WTC11 (cell line): Measurements from ENCODE around the gene SHROOM3. TPM values are rescaled to one million over a fixed set of nuclear protein-coding genes. Genes with fewer than 3 reads are reported as not detected.

ENCODE experiments used
- ATAC-seq: fragments of 200-7000 bp; cut with Tn5 transposase; 2 replicates; pipeline ENCODE4 v1.10.0; 2021; ENCODE audit warnings: mild to moderate bottlenecking, moderate library complexity
- CTCF ChIA-PET: fragments of 300-600 bp; sonication (Branson Sonifier 250); formaldehyde crosslinking; loops from one replicate; lab custom pipeline; 2021; ENCODE audit warnings: antibody characterized with exemption; lab: Charles Lee
- POLR2A ChIA-PET: fragments of 350-600 bp; sonication (Branson Sonifier 250); formaldehyde crosslinking; loops from one replicate; lab custom pipeline; 2021; ENCODE audit warnings: antibody characterized with exemption; lab: Charles Lee
- DNase-seq: peaks from one replicate; pipeline ENCODE4 v3.0.0; 2021; ENCODE audit warnings: low spot score
- H3K27ac Mint-ChIP-seq: 2 replicates; pipeline ENCODE4 v1.8.0; 2021; ENCODE audit warnings: mixed read lengths
- H3K27me3 Mint-ChIP-seq: 2 replicates; pipeline ENCODE4 v1.8.0; 2021; ENCODE audit warnings: low read depth, mild to moderate bottlenecking, moderate library complexity, mixed read lengths
- H3K36me3 Mint-ChIP-seq: 2 replicates; pipeline ENCODE4 v1.8.0; 2021; ENCODE audit warnings: mixed read lengths
- H3K4me1 Mint-ChIP-seq: 2 replicates; pipeline ENCODE4 v1.8.0; 2022; ENCODE audit warnings: mixed read lengths
- H3K4me3 Mint-ChIP-seq: 2 replicates; pipeline ENCODE4 v1.8.0; 2021; ENCODE audit warnings: mild to moderate bottlenecking, moderate library complexity, mixed read lengths
- H3K9me3 Mint-ChIP-seq: 2 replicates; pipeline ENCODE4 v1.8.0; 2021; ENCODE audit warnings: mixed read lengths
- ATF1 ChIP-seq: sonication (generic); formaldehyde crosslinking; IDR thresholded peaks from 2 replicates; pipeline ENCODE4 v1.8.1; 2023; ENCODE audit warnings: mild to moderate bottlenecking, moderate library complexity, missing genetic modification reagents
- ATF3 ChIP-seq: sonication (generic); formaldehyde crosslinking; conservative IDR thresholded peaks from 2 replicates; pipeline ENCODE4 v1.8.1; 2022; ENCODE audit warnings: mild to moderate bottlenecking, missing genetic modification reagents
- CREB1 ChIP-seq: sonication (generic); formaldehyde crosslinking; IDR thresholded peaks from 2 replicates; pipeline ENCODE4 v1.8.0; 2023; ENCODE audit warnings: mild to moderate bottlenecking, missing genetic modification reagents
- ETV6 ChIP-seq: sonication (generic); formaldehyde crosslinking; IDR thresholded peaks from 2 replicates; pipeline ENCODE4 v1.8.1; 2022; ENCODE audit warnings: mild to moderate bottlenecking, missing genetic modification reagents
- FOXK1 ChIP-seq: sonication (generic); formaldehyde crosslinking; IDR thresholded peaks from 2 replicates; pipeline ENCODE4 v1.8.0; 2022; ENCODE audit warnings: mild to moderate bottlenecking, moderate library complexity, missing genetic modification reagents
- KAT7 ChIP-seq: sonication (generic); formaldehyde crosslinking; IDR thresholded peaks from 2 replicates; pipeline ENCODE4 v1.8.1; 2023; ENCODE audit warnings: missing genetic modification reagents, mild to moderate bottlenecking, borderline replicate concordance
- NR1H2 ChIP-seq: sonication (generic); formaldehyde crosslinking; IDR thresholded peaks from 2 replicates; pipeline ENCODE4 v1.9.0; 2021; ENCODE audit warnings: mild to moderate bottlenecking, moderate library complexity, missing genetic modification reagents
- TP53 ChIP-seq: sonication (generic); formaldehyde crosslinking; IDR thresholded peaks from 2 replicates; pipeline ENCODE4 v1.8.1; 2023; ENCODE audit warnings: mild to moderate bottlenecking, missing genetic modification reagents
- ZMAT4 ChIP-seq: fragments of 250-450 bp; sonication (Bioruptor Pico); IDR thresholded peaks from 2 replicates; pipeline ENCODE4 v1.9.0; 2021; ENCODE audit warnings: mild to moderate bottlenecking
- ZNF232 ChIP-seq: sonication (generic); formaldehyde crosslinking; IDR thresholded peaks from 2 replicates; pipeline ENCODE4 v1.8.0; 2022; ENCODE audit warnings: mild to moderate bottlenecking, missing genetic modification reagents
- ZNF425 ChIP-seq: fragments of 250-450 bp; sonication (Bioruptor Pico); conservative IDR thresholded peaks from 2 replicates; pipeline ENCODE4 v1.9.0; 2021; ENCODE audit warnings: mild to moderate bottlenecking
- total RNA-seq: library from RNA; stranded (reverse); gene quantifications from 3 replicates; pipeline ENCODE4 v1.2.3, GENCODE V29; 2021
- TF ChIP-seq, protein P1 (sequence below): sonication (generic); formaldehyde crosslinking; IDR thresholded peaks from 2 replicates; pipeline ENCODE4 v1.8.0; 2022; ENCODE audit warnings: missing genetic modification reagents
- TF ChIP-seq, protein P2 (sequence below): sonication (generic); formaldehyde crosslinking; conservative IDR thresholded peaks from 2 replicates; pipeline ENCODE4 v1.8.1; 2023; ENCODE audit warnings: mild to moderate bottlenecking, low read depth, missing genetic modification reagents, moderate library complexity
- TF ChIP-seq, protein P3 (sequence below): fragments of 250-450 bp; sonication (Bioruptor Pico); IDR thresholded peaks from 2 replicates; pipeline ENCODE4 v2.1.2; 2022; ENCODE audit warnings: mild to moderate bottlenecking, moderate library complexity
- TF ChIP-seq, protein P4 (sequence below): sonication (generic); formaldehyde crosslinking; IDR thresholded peaks from 2 replicates; pipeline ENCODE4 v1.8.1; 2022; ENCODE audit warnings: missing genetic modification reagents, borderline replicate concordance
- TF ChIP-seq, protein P5 (sequence below): sonication (generic); formaldehyde crosslinking; IDR thresholded peaks from 2 replicates; pipeline ENCODE4 v1.8.1; 2023; ENCODE audit warnings: mild to moderate bottlenecking, moderate library complexity, missing genetic modification reagents

The SHROOM3 gene
- total RNA-seq, 1 experiment from 2014 or later: 71.9 TPM

- TF ChIP-seq, protein P1, sequence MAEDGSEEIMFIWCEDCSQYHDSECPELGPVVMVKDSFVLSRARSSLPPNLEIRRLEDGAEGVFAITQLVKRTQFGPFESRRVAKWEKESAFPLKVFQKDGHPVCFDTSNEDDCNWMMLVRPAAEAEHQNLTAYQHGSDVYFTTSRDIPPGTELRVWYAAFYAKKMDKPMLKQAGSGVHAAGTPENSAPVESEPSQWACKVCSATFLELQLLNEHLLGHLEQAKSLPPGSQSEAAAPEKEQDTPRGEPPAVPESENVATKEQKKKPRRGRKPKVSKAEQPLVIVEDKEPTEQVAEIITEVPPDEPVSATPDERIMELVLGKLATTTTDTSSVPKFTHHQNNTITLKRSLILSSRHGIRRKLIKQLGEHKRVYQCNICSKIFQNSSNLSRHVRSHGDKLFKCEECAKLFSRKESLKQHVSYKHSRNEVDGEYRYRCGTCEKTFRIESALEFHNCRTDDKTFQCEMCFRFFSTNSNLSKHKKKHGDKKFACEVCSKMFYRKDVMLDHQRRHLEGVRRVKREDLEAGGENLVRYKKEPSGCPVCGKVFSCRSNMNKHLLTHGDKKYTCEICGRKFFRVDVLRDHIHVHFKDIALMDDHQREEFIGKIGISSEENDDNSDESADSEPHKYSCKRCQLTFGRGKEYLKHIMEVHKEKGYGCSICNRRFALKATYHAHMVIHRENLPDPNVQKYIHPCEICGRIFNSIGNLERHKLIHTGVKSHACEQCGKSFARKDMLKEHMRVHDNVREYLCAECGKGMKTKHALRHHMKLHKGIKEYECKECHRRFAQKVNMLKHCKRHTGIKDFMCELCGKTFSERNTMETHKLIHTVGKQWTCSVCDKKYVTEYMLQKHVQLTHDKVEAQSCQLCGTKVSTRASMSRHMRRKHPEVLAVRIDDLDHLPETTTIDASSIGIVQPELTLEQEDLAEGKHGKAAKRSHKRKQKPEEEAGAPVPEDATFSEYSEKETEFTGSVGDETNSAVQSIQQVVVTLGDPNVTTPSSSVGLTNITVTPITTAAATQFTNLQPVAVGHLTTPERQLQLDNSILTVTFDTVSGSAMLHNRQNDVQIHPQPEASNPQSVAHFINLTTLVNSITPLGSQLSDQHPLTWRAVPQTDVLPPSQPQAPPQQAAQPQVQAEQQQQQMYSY (CRISPR knock-in tag): no peak
- TF ChIP-seq ZNF425 (CRISPR knock-in tag): no peak
- TF ChIP-seq FOXK1 (CRISPR knock-in tag): no peak
- no peak for TF ChIP-seq CREB1 (CRISPR knock-in tag)
- TF ChIP-seq ZMAT4 (CRISPR knock-in tag): no peak
These were observed 166.8 kb downstream of the SHROOM3 start (continued) for GRCh38 chr4:76601791-76602190.

GRCh38 chr4:76605099-76605563 lies 170.1 kb downstream of the SHROOM3 start:
- TF ChIP-seq KAT7 (no peak), ZNF232 (no peak)
- TF ChIP-seq, protein P2, sequence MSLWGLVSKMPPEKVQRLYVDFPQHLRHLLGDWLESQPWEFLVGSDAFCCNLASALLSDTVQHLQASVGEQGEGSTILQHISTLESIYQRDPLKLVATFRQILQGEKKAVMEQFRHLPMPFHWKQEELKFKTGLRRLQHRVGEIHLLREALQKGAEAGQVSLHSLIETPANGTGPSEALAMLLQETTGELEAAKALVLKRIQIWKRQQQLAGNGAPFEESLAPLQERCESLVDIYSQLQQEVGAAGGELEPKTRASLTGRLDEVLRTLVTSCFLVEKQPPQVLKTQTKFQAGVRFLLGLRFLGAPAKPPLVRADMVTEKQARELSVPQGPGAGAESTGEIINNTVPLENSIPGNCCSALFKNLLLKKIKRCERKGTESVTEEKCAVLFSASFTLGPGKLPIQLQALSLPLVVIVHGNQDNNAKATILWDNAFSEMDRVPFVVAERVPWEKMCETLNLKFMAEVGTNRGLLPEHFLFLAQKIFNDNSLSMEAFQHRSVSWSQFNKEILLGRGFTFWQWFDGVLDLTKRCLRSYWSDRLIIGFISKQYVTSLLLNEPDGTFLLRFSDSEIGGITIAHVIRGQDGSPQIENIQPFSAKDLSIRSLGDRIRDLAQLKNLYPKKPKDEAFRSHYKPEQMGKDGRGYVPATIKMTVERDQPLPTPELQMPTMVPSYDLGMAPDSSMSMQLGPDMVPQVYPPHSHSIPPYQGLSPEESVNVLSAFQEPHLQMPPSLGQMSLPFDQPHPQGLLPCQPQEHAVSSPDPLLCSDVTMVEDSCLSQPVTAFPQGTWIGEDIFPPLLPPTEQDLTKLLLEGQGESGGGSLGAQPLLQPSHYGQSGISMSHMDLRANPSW (CRISPR knock-in tag): no peak
- TF ChIP-seq, protein P3, sequence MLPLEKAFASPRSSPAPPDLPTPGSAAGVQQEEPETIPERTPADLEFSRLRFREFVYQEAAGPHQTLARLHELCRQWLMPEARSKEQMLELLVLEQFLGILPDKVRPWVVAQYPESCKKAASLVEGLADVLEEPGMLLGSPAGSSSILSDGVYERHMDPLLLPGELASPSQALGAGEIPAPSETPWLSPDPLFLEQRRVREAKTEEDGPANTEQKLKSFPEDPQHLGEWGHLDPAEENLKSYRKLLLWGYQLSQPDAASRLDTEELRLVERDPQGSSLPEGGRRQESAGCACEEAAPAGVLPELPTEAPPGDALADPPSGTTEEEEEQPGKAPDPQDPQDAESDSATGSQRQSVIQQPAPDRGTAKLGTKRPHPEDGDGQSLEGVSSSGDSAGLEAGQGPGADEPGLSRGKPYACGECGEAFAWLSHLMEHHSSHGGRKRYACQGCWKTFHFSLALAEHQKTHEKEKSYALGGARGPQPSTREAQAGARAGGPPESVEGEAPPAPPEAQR (CRISPR knock-in tag): no peak
- Mint-ChIP-seq H3K27me3 (peaks cover 5% of the 10 kb centered on the region), H3K36me3 (no peaks in the 10 kb centered on the region), H3K9me3 (no peaks in the 10 kb centered on the region), H3K4me1 (peaks cover 40% of the 10 kb centered on the region), H3K4me3 (no peak overlapping the region), H3K27ac (no peak overlapping the region)
- CTCF ChIA-PET: no interaction called here
- POLR2A ChIA-PET: no interaction called here
- DNase-seq (no peak), ATAC-seq (no peak)

GRCh38 chr4:76606645-76607265 lies 171.7 kb downstream of the SHROOM3 start:
- H3K27me3 Mint-ChIP-seq: peaks cover 5% of the 10 kb centered on the region
- ATAC-seq (no peak), DNase-seq (no peak)
- POLR2A ChIA-PET: interaction anchor here (0.6 to 0.7 kb wide), 2 partner anchors 16 to 41 kb away, joined by 3 to 6 read pairs; no protein-coding TSS in a partner anchor
- CTCF ChIA-PET: interaction anchor here (0.6 to 1.3 kb wide), 5 partner anchors 14 to 90 kb away, joined by 3 read pairs; no protein-coding TSS in a partner anchor
- H3K36me3 Mint-ChIP-seq: no peaks in the 10 kb centered on the region
- no peaks in the 10 kb centered on the region for H3K9me3 Mint-ChIP-seq
- peak overlapping the region; percentile 71 for H3K27ac Mint-ChIP-seq
- peak overlapping the region; percentile 17; the same call in 1 of the 2 replicates for H3K4me3 Mint-ChIP-seq
- peaks cover 55% of the 10 kb centered on the region for H3K4me1 Mint-ChIP-seq
- TF ChIP-seq ATF3 (CRISPR knock-in tag) (no peak), NR1H2 (CRISPR knock-in tag) (no peak), ZMAT4 (CRISPR knock-in tag) (no peak), ATF1 (CRISPR knock-in tag) (no peak), ETV6 (CRISPR knock-in tag) (no peak), KAT7 (no peak), TP53 (no peak)
- TF ChIP-seq, protein P4, sequence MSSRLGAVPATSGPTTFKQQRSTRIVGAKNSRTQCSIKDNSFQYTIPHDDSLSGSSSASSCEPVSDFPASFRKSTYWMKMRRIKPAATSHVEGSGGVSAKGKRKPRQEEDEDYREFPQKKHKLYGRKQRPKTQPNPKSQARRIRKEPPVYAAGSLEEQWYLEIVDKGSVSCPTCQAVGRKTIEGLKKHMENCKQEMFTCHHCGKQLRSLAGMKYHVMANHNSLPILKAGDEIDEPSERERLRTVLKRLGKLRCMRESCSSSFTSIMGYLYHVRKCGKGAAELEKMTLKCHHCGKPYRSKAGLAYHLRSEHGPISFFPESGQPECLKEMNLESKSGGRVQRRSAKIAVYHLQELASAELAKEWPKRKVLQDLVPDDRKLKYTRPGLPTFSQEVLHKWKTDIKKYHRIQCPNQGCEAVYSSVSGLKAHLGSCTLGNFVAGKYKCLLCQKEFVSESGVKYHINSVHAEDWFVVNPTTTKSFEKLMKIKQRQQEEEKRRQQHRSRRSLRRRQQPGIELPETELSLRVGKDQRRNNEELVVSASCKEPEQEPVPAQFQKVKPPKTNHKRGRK (CRISPR knock-in tag): no peak
- TF ChIP-seq, protein P5, sequence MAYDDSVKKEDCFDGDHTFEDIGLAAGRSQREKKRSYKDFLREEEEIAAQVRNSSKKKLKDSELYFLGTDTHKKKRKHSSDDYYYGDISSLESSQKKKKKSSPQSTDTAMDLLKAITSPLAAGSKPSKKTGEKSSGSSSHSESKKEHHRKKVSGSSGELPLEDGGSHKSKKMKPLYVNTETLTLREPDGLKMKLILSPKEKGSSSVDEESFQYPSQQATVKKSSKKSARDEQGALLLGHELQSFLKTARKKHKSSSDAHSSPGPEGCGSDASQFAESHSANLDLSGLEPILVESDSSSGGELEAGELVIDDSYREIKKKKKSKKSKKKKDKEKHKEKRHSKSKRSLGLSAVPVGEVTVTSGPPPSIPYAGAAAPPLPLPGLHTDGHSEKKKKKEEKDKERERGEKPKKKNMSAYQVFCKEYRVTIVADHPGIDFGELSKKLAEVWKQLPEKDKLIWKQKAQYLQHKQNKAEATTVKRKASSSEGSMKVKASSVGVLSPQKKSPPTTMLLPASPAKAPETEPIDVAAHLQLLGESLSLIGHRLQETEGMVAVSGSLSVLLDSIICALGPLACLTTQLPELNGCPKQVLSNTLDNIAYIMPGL (CRISPR knock-in tag): no peak
